VCaP (cell line): ENCODE data around the gene ALDH4A1.

ENCODE experiments used
- H3K27ac ChIP-seq: fragments of 450-650 bp; 2 replicates; pipeline ENCODE4 v1.5.1; 2017
- CTCF ChIP-seq: fragments of 450-650 bp; conservative IDR thresholded peaks from 2 replicates; pipeline ENCODE4 v1.5.1; 2017; ENCODE audit warnings: mild to moderate bottlenecking, moderate library complexity

Gene ALDH4A1

GRCh38 chr1:18919956-18920355, 17.6 kb upstream of the ALDH4A1 start:
- no peak for TF ChIP-seq CTCF
- no peak overlapping the region for H3K27ac ChIP-seq

- TF ChIP-seq CTCF, result no peak
- no peak overlapping the region for H3K27ac ChIP-seq
Measured at GRCh38 chr1:18919197-18919905, 17.0 kb upstream of the ALDH4A1 start.

GRCh38 chr1:18918417-18918816, 16.1 kb upstream of the ALDH4A1 start:
- no peak for TF ChIP-seq CTCF
- no peak overlapping the region for H3K27ac ChIP-seq

- no peak overlapping the region for H3K27ac ChIP-seq
- no peak for TF ChIP-seq CTCF
Measured at GRCh38 chr1:18917071-18917799, 14.9 kb upstream of the ALDH4A1 start.

- no peak for TF ChIP-seq CTCF
- no peak overlapping the region for H3K27ac ChIP-seq
Measured at GRCh38 chr1:18915341-18915740, 13.0 kb upstream of the ALDH4A1 start.

GRCh38 chr1:18913065-18913835, 10.9 kb upstream of the ALDH4A1 start:
- H3K27ac ChIP-seq, result no peak overlapping the region; the same call in 1 of the 2 replicates
- TF ChIP-seq CTCF, result peak; percentile 86

- TF ChIP-seq CTCF, result no peak
- H3K27ac ChIP-seq, result no peak overlapping the region
Measured at GRCh38 chr1:18912550-18912949, 10.2 kb upstream of the ALDH4A1 start.
